Activated naive CD8-positive, alpha-beta T cell (primary cell): ENCODE data around the gene BARHL1.

Source experiments
- H3K27ac Mint-ChIP-seq: one replicate; pipeline ENCODE4 v1.8.0; 2021; ENCODE audit warnings: mixed read lengths
- H3K27me3 Mint-ChIP-seq: one replicate; pipeline ENCODE4 v1.8.0; 2021; ENCODE audit warnings: mixed read lengths
- H3K36me3 Mint-ChIP-seq: one replicate; pipeline ENCODE4 v1.8.0; 2021; ENCODE audit warnings: mixed read lengths
- H3K4me1 Mint-ChIP-seq: one replicate; pipeline ENCODE4 v1.8.0; 2021; ENCODE audit warnings: low read depth, mixed read lengths
- H3K4me3 Mint-ChIP-seq: one replicate; pipeline ENCODE4 v1.8.0; 2021; ENCODE audit warnings: mild to moderate bottlenecking, mixed read lengths
- H3K9me3 Mint-ChIP-seq: one replicate; pipeline ENCODE4 v1.8.0; 2021; ENCODE audit warnings: low read depth, mixed read lengths

Gene BARHL1

GRCh38 chr9:132582276-132582785 is at the start of gene BARHL1:
BARHL1 (plus strand) TSS chr9:132582606; CDS start chr9:132582798, 192 bp downstream.
- H3K9me3 Mint-ChIP-seq: no peaks in the 10 kb centered on the region
- H3K4me1 Mint-ChIP-seq: peaks cover 12% of the 10 kb centered on the region
- no peaks in the 10 kb centered on the region for H3K36me3 Mint-ChIP-seq
- peaks cover 43% of the 10 kb centered on the region for H3K27me3 Mint-ChIP-seq
- peak within 1 kb of the TSS; percentile 76 for H3K4me3 Mint-ChIP-seq
- peak within 1 kb of the TSS; percentile 29 for H3K27ac Mint-ChIP-seq

GRCh38 chr9:132534832-132535231 is 47.6 kb upstream of the BARHL1 start:
- Mint-ChIP-seq H3K27me3 (peaks cover 7% of the 10 kb centered on the region), H3K9me3 (no peaks in the 10 kb centered on the region), H3K27ac (no peak overlapping the region)

GRCh38 chr9:132536124-132536523 is 46.3 kb upstream of the BARHL1 start:
- Mint-ChIP-seq H3K4me3 (no peak overlapping the region), H3K4me1 (no peaks in the 10 kb centered on the region), H3K36me3 (peaks cover 4% of the 10 kb centered on the region), H3K27ac (no peak overlapping the region), H3K27me3 (peaks cover 2% of the 10 kb centered on the region), H3K9me3 (no peaks in the 10 kb centered on the region)

More at GRCh38 chr9:132534832-132535231, 47.6 kb upstream of the BARHL1 start:
- no peak overlapping the region for H3K4me3 Mint-ChIP-seq
- no peaks in the 10 kb centered on the region for H3K4me1 Mint-ChIP-seq
- H3K36me3 Mint-ChIP-seq: peaks cover 4% of the 10 kb centered on the region

- no peak overlapping the region for H3K4me3 Mint-ChIP-seq
- H3K9me3 Mint-ChIP-seq: no peaks in the 10 kb centered on the region
- no peaks in the 10 kb centered on the region for H3K4me1 Mint-ChIP-seq
- no peak overlapping the region for H3K27ac Mint-ChIP-seq
- peaks cover 4% of the 10 kb centered on the region for H3K36me3 Mint-ChIP-seq
- no peaks in the 10 kb centered on the region for H3K27me3 Mint-ChIP-seq
Observed at GRCh38 chr9:132537352-132537751, 45.1 kb upstream of the BARHL1 start.

DNA sequence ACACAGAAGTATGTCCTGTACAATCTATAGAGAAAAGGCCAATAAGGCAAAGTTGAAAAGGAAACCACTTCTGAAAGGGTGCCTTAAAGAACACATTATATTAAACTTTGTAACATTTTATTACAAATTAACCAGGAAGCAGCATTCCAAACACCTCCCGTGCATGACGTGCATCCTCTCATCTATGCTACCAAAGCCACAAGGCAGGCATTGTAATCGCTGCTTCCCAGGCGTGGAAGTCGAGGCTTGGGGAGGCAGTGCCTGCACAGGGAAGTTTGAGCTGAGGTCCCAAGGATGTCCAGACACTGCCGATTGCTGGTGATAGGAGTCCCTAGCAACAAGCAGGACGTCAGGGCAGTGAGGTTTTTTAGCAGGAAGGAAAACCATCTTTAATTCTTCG is 44.3 kb upstream of the BARHL1 start:
- H3K27me3 Mint-ChIP-seq: no peaks in the 10 kb centered on the region
- no peak overlapping the region for H3K27ac Mint-ChIP-seq
- no peak overlapping the region for H3K4me3 Mint-ChIP-seq
- H3K36me3 Mint-ChIP-seq: peaks cover 4% of the 10 kb centered on the region
- no peaks in the 10 kb centered on the region for H3K4me1 Mint-ChIP-seq
- no peaks in the 10 kb centered on the region for H3K9me3 Mint-ChIP-seq

DNA sequence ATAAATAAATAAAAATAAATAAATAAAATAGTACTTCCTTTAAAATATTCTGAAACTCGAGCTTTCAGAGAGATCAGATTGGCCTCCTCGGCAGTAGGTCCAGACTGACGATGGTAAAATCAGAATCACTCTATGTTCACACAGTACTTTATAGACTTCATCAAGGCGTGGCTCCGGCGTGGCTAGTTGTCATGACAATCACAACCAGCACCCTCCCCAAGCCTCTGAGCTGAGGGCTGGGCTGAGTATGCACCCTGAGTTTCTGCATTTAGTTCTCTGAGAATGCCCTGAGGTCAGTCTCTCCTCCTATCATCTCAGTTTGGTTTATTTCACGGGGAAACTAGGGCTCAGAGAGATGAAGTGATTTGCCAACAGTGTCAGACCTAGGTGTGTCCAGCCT is 43.3 kb upstream of the BARHL1 start:
- Mint-ChIP-seq H3K27me3 (no peaks in the 10 kb centered on the region), H3K9me3 (no peaks in the 10 kb centered on the region), H3K27ac (no peak overlapping the region), H3K4me1 (no peaks in the 10 kb centered on the region), H3K4me3 (no peak overlapping the region), H3K36me3 (peaks cover 4% of the 10 kb centered on the region)

DNA sequence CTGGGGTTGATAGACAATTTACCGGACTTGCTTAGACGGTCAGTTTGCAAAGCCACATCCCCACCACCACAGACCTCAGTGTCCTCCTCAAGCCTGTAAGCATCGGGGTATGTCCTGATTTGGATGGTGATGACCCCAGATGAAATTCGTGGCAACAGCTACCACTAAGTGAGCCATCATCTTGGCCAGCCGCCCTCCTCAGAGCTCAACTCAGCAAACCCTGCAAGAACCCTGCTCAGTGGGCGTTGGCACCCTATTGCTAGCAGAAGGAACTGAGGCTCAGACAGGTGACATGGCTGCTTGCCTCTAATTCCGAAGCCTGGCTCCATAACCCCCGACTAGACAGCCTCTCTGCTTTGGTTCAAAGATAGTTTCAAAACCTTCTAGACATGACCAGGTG is 41.4 kb upstream of the BARHL1 start:
- Mint-ChIP-seq H3K27ac (no peak overlapping the region), H3K4me3 (no peak overlapping the region), H3K4me1 (no peaks in the 10 kb centered on the region), H3K27me3 (peaks cover 2% of the 10 kb centered on the region), H3K36me3 (peaks cover 4% of the 10 kb centered on the region), H3K9me3 (no peaks in the 10 kb centered on the region)

DNA sequence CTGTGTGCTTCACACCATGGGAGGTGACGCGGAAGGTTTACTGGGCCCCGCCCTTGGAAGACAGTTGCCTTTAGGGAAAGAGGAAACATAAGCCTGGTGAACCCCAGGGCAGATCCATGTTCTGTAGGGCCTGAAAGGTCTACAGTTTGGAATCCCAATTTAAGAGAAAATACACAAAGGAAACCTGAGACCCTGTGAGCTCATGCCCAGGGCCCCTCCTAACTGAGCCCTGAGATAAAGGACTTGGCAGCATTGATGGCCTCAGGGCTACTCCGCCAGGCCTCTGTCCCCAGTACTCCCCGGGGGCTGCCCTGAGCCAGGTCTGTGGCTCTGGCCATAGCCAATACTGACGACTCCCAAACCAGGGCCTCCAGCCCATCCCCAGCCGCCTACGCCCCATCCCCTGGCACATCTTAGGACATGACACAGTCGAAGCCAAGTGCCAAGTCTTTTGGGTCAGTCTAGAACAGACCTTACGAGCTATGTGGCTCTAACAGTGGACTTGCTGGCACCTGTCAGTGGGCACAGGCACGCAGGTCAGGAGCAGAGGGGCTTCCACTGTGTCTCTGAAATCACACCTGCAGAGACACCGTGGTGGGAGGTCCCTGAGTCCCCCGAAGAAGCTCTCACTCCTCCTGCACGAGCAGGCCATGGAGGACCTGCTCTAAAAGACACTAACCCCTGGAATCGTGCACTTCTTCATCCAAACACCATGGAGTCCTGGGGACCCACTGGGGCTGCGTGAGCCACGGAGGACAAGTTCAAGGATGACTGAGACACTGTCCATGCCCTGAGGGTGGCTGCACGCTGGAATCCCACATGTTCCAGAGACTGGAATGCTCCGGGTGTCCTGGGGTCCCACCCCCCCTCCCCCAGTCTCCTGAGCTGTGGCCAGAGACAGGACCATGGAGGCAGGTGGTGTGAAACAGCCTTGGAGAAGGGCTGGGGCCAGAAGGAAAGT is 40.3 kb upstream of the BARHL1 start:
- no peak overlapping the region for H3K27ac Mint-ChIP-seq
- no peaks in the 10 kb centered on the region for H3K4me1 Mint-ChIP-seq
- peaks cover 2% of the 10 kb centered on the region for H3K27me3 Mint-ChIP-seq
- H3K9me3 Mint-ChIP-seq: no peaks in the 10 kb centered on the region
- no peak overlapping the region for H3K4me3 Mint-ChIP-seq
- H3K36me3 Mint-ChIP-seq: no peaks in the 10 kb centered on the region

DNA sequence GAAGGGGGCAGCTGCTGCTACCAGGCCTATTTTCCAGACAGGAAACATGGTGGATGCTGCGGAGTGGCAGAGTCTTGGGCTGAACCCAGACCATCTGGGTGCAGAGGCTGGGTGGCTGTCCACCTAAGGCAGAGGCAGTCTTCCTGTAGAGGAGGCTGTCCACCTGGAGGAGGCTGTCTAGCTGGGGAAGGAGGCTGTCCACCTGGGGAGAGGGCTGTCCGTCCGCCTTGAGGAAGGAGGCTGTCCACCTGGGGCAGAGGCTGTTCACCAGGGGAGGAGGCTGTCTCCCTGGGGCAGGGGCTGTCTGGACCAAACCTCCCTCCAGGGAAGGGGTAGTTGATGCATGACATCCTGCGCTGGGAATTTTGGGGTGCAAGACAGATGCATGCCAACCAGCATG is 39.2 kb upstream of the BARHL1 start:
- Mint-ChIP-seq H3K4me1 (no peaks in the 10 kb centered on the region), H3K27ac (no peak overlapping the region), H3K9me3 (no peaks in the 10 kb centered on the region), H3K36me3 (no peaks in the 10 kb centered on the region), H3K27me3 (peaks cover 2% of the 10 kb centered on the region), H3K4me3 (no peak overlapping the region)

GRCh38 chr9:132543960-132544359 is 38.4 kb upstream of the BARHL1 start:
- Mint-ChIP-seq H3K36me3 (no peaks in the 10 kb centered on the region), H3K9me3 (no peaks in the 10 kb centered on the region), H3K27me3 (peaks cover 2% of the 10 kb centered on the region), H3K27ac (no peak overlapping the region), H3K4me1 (no peaks in the 10 kb centered on the region), H3K4me3 (no peak overlapping the region)

- Mint-ChIP-seq H3K9me3 (no peaks in the 10 kb centered on the region), H3K4me3 (no peak overlapping the region), H3K4me1 (no peaks in the 10 kb centered on the region), H3K36me3 (no peaks in the 10 kb centered on the region), H3K27ac (no peak overlapping the region), H3K27me3 (peaks cover 2% of the 10 kb centered on the region)
Observed at GRCh38 chr9:132545578-132545977, 36.8 kb upstream of the BARHL1 start.

DNA sequence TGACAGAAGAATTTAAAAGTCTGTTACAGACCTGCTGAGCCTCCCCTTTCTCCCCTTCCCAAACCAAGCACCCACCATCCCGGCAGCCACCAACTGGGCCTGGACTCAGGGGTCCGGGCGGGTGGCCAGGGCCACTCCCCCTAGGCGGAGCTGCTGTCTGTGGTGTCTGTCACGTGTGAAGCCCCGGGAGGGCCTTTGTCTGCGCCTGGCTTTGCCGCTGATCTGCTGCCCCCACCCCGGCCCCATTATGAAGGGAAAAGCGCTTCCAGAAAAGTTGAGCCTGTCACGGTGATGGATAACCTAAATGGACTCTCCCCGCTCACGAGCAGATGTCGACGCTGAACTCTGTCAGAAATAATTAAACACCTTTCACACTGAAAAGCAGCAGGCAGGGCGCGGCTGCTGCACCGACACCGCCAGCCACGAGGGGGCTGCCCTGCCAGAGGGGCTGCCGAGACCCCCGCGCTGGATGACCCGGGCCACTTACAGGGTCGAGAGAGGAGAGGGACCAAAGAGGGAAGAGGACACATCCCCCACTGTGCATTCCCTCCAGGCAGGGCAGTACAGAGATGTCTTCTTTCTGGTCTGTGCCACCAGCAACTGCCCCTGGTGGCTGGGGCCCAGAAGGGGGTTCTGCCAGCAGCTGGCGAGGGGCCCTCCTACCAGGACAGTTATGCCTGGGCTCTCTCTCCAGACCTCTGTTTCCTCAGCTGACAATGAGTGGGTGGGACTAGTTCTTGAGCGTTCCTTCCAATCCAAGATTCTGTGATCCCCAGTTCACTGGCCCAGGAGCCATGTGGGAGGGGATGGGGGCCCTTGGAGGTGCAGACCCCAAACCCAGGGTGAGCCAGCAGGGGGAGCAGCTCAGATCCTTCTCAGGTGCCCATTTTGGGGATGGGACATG is 36.0 kb upstream of the BARHL1 start:
- H3K4me1 Mint-ChIP-seq: no peaks in the 10 kb centered on the region
- H3K9me3 Mint-ChIP-seq: no peaks in the 10 kb centered on the region
- peaks cover 4% of the 10 kb centered on the region for H3K27me3 Mint-ChIP-seq
- H3K27ac Mint-ChIP-seq: no peak overlapping the region
- no peaks in the 10 kb centered on the region for H3K36me3 Mint-ChIP-seq
- H3K4me3 Mint-ChIP-seq: no peak overlapping the region

- Mint-ChIP-seq H3K4me1 (no peaks in the 10 kb centered on the region), H3K4me3 (no peak overlapping the region), H3K36me3 (no peaks in the 10 kb centered on the region), H3K27me3 (peaks cover 4% of the 10 kb centered on the region), H3K9me3 (no peaks in the 10 kb centered on the region), H3K27ac (no peak overlapping the region)
Observed at GRCh38 chr9:132547052-132547431, 35.4 kb upstream of the BARHL1 start.

GRCh38 chr9:132547436-132547835 is 35.0 kb upstream of the BARHL1 start:
- Mint-ChIP-seq H3K9me3 (no peaks in the 10 kb centered on the region), H3K36me3 (no peaks in the 10 kb centered on the region), H3K27me3 (peaks cover 4% of the 10 kb centered on the region), H3K4me3 (no peak overlapping the region), H3K4me1 (no peaks in the 10 kb centered on the region), H3K27ac (no peak overlapping the region)
